GM12878 (cell line): ENCODE measurements around the gene ARHGAP21.

Experiments used
- CHD1 ChIP-seq: IDR thresholded peaks from 2 replicates; pipeline ENCODE4 v1.6.1; 2012; ENCODE audit warnings: low read depth, low read length, improper control_type of control experiment
- IRF3 ChIP-seq: fragments of 450-650 bp; IDR thresholded peaks from 2 replicates; pipeline ENCODE4 v1.6.1; 2014; ENCODE audit warnings: mild to moderate bottlenecking
- NRF1 ChIP-seq: conservative IDR thresholded peaks from 2 replicates; pipeline ENCODE4 v1.6.1; 2011; ENCODE audit warnings: mild to moderate bottlenecking, low read depth, low read length, improper control_type of control experiment
- POLR2AphosphoS2 ChIP-seq: IDR thresholded peaks from 2 replicates; pipeline ENCODE4 v1.6.1; 2011; ENCODE audit warnings: low read depth, mild to moderate bottlenecking, low read length, improper control_type of control experiment, moderate library complexity
- SMAD5 ChIP-seq: IDR thresholded peaks from 2 replicates; pipeline ENCODE4 v1.6.1; 2016; ENCODE audit warnings: antibody characterized with exemption, low read depth
- SP1 ChIP-seq: IDR thresholded peaks from one replicate; pipeline ENCODE4 v1.6.1; 2011; ENCODE audit warnings: low read depth, low read length
- TCF12 ChIP-seq: IDR thresholded peaks from 2 replicates; pipeline ENCODE4 v1.6.1; 2011; ENCODE audit warnings: low read depth, mild to moderate bottlenecking, low read length
- TCF7 ChIP-seq: IDR thresholded peaks from 2 replicates; pipeline ENCODE4 v1.6.1; 2014; ENCODE audit warnings: antibody characterized with exemption, borderline replicate concordance
- TF ChIP-seq, protein P1 (sequence below): IDR thresholded peaks from 2 replicates; pipeline ENCODE4 v1.6.1; 2011; ENCODE audit warnings: mild to moderate bottlenecking, low read depth, low read length, moderate library complexity; ENCODE audit not compliant: insufficient replicate concordance
- TF ChIP-seq, protein P2 (sequence below): fragments of 150-350 bp; IDR thresholded peaks from 2 replicates; pipeline ENCODE4 v1.6.1; 2016; ENCODE audit warnings: low read depth, low read length

DNA sequence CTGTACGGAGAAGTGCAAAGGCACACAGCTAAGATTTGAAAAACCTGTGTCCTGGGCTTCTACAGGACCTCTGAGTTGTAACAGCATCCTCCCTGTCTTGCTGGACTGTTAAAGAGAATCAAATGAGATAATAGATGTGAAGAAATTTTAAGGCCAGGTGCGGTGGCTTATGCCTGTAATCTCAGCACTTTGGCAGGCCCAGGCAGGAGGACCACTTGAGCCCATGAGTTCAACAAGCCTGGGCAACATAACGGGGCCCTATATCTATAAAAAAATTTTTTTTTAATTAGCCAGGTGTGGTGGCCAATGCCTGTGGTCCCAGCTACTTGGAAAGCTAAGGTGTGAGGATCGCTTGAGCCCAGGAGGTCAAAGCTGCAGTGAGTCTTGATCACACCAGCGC, 2.9 kb upstream of the ARHGAP21 start:
- no peak for TF ChIP-seq IRF3
- no peak for TF ChIP-seq CHD1
- TF ChIP-seq, protein P1, sequence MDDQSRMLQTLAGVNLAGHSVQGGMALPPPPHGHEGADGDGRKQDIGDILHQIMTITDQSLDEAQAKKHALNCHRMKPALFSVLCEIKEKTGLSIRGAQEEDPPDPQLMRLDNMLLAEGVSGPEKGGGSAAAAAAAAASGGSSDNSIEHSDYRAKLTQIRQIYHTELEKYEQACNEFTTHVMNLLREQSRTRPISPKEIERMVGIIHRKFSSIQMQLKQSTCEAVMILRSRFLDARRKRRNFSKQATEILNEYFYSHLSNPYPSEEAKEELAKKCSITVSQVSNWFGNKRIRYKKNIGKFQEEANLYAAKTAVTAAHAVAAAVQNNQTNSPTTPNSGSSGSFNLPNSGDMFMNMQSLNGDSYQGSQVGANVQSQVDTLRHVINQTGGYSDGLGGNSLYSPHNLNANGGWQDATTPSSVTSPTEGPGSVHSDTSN: no peak
- no peak for TF ChIP-seq TCF7
- TF ChIP-seq, protein P2, sequence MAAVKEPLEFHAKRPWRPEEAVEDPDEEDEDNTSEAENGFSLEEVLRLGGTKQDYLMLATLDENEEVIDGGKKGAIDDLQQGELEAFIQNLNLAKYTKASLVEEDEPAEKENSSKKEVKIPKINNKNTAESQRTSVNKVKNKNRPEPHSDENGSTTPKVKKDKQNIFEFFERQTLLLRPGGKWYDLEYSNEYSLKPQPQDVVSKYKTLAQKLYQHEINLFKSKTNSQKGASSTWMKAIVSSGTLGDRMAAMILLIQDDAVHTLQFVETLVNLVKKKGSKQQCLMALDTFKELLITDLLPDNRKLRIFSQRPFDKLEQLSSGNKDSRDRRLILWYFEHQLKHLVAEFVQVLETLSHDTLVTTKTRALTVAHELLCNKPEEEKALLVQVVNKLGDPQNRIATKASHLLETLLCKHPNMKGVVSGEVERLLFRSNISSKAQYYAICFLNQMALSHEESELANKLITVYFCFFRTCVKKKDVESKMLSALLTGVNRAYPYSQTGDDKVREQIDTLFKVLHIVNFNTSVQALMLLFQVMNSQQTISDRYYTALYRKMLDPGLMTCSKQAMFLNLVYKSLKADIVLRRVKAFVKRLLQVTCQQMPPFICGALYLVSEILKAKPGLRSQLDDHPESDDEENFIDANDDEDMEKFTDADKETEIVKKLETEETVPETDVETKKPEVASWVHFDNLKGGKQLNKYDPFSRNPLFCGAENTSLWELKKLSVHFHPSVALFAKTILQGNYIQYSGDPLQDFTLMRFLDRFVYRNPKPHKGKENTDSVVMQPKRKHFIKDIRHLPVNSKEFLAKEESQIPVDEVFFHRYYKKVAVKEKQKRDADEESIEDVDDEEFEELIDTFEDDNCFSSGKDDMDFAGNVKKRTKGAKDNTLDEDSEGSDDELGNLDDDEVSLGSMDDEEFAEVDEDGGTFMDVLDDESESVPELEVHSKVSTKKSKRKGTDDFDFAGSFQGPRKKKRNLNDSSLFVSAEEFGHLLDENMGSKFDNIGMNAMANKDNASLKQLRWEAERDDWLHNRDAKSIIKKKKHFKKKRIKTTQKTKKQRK: no peak
- no peak for TF ChIP-seq NRF1
- no peak for TF ChIP-seq SP1
- TF ChIP-seq SMAD5: no peak
- TF ChIP-seq POLR2AphosphoS2: no peak
- no peak for TF ChIP-seq TCF12
